Dedifferentiated amniotic fluid mesenchymal stem cell (primary cell): ENCODE results near the gene BMP7.

Experiments
- DNase-seq: peaks from one replicate; pipeline ENCODE4 v3.0.0-alpha.2; 2016; ENCODE audit errors: extremely low spot score

Gene BMP7

DNA sequence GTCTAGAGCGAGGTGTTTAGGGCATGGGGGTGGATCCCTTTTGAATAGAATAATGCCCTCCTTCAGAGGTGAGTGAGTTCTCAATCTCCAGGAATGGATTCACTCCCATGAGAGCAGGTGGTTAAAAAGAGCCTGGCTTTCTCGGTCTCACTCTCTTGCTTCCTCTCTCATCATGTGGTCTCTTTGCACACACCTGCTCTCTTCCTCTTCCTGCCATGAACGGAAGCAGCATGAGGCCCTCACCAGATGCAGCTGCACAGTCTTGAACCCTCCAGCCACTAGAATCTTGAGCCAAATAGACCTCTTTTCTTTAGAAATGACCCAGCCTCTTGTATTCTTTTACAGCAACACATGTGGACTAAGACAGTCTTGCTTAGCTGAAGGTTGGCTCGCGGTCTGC, 119.3 kb downstream of the BMP7 start:
- DNase-seq = no peak

DNA sequence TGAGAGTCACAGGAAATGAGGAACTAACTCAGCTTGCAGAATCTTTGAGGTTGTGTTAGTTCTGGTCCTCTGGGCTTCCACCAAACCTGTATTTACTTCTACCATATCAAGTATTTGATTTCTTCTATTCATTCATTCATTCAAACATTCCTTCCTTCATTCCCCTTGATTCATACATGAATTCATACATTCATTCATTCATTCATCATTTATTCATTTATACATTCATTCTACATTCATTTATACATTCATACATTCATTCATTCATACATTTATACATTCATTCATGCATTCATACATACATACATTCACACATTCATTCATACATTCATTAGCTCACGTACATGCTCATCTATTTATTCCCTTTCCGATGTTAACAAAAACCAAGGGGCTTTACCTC, 120.3 kb downstream of the BMP7 start:
- DNase-seq = no peak

DNA sequence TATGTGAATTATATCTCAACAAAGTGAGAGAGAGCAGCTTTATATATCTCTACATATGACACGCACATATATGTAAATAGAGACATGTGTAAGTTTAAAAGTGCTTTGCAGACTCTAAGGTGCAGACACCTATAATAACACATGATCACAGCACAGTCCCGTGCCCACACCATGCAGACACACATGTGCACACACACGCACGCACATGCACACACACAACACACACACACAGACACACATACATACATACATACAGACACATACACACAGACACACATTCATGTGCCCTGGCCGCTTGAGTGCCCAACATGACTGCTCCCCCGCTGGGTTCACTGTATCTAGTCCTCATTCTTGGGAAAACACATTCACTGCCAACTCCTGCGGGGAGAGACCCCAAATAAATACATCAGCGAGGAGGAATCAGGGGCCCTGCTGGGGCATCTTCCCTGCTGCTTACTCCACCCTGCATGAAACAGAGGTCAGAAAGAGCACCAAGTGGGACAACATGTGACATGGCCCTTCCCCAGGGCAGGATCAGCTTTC, 121.3 kb downstream of the BMP7 start:
- DNase-seq = no peak

DNA sequence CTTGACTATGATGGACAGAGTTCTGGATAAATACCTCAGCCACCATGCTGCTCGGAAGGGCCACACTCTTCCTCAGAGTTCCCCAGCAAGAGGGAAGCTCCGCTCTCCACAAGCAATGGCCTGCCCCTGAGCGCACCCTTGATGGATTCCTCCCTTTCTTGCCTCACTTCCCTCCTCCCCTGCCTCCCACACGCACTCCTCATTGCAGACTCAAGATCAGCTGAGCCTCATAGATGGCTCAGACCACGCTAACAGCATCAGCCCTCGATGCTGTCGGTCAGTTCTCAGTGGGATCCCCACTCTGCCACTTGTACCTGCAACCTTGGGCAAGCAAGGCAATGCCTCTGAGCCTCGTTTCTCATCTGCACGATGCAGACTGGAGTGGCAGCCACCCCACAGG, 123.3 kb downstream of the BMP7 start:
- DNase-seq = no peak

DNA sequence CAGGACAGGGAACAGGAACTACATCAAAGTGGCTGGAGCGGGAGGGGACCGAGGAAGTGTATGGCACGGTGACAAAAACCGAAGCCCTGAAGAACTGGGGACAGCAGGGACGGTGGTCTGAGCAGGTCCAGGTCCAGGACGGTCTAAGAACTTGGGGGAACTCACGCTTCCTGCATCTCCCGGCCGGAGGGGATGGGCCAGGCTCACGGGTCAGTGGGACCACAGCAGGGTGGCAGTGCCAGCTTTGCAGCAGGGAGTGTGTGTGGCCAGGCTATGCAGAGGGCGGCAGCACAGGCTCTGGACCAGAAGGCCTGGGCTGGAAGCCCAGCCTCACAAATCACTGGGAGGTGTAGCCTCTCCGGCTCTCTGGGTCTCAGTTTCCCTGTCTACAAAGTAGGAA, 123.8 kb downstream of the BMP7 start:
- no peak for DNase-seq

DNA sequence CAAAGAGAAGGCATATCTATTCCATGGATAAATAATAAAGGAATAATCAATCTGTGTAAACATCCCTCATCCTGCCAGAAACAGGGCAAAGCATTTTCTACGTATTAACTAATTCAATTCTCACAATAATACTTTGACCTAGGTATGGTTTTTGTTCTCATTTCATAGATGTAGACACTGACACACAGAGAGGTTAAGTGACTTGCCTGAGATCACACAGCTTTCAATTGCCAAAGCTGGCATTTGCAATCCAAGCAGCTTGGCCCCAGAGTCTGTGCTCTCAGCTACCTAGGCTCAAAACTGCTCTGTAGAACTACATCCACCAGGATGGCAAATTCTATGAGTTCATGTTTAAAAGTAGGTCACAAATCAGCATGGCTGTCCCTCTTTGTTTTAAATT, 124.9 kb downstream of the BMP7 start:
- DNase-seq = no peak

DNA sequence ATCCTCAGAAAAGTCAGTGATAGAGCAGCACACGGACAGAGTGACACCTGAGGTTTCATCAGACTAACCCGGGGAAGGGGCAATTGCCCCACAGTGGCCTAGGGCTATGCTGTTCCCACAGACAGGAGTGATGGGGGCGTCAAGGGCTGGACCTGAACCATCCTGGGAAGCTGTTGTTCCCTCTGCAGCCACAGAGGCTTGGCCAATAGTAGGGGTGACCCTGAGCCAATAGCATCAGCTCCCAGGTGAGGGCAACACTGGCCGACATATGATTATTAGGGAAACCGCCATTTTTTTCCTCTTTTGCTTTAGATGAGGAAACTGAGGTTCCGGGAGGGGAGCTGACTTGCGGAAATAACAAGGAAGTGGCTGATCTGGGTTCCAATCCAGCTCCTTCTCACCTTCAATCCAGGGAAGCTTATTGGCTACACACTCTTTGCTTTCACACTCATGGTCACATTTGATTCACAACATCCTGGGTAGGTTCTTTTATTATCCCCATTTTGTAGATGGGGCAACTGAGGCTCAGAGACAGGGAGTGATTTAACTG, 126.0 kb downstream of the BMP7 start:
- no peak for DNase-seq

DNA sequence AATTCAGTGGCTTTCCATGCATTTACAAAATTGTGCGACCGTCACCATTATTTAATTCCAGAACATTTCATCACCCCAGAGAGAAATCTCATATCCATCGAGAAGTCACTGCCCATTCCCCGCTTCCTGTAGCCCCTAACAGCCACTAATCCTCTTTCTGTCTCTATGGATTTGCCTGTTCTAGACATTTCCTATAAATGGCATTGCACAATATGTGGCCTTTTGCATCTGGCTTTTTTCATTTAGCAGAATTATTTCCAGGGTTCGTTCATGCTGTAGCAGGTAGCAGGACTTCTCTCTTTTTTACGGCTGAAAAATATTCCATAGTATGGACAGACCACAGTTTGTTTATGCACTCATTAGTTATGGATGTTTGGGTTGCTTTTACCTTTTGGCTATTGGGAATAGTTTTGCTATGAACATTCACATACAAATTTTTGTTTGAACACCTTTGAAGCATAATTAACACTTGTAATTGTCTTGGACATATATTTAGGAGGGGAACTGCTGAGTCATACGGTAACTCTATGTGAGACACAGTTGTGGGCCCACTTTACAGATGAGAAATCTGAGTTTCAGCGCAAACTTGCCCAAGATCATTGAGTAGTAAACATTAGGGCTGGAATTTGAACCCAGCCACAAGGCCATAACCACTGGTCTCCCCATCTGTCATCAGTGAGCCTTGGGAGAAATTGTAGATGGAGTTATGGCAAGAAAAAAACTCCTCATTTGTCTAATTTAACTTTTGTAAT, 126.9 kb downstream of the BMP7 start:
- no peak for DNase-seq

DNA sequence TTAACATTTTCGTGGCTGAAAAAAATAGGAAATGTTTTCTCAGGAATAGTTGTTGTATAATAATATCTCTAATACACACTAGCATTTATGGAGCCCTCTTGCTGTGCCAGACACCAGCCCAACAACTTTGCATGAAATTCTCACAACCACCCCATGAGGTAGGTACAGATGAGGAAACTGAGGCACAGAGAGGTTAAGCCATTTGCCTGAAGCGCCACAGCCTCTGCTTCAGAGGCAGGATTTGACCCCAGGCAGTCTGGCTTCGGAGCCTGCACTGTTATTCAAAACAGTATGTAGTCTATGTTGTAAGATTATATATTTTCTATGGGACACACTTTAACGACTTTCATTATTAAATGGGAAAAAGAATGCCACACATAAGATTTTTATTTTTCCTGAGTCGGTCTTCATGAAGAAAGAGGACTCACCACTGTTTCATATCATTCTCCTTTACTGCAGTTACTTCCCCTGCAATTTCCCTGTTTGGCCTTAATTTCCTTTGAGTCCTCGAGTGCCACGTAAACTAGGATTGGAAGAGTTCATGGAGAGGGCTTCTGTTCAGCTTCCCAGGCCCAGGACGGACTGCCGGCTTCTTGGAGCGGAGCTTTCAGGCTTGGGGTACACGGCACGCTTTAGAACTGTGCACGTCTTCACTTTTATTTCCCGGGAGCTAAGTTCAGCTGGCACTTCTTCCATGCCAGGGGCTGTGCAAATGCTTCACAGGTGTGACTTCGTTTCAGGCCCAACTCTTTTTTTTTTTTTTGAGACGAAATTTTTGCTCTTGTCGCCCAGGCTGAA, 128.0 kb downstream of the BMP7 start:
- no peak for DNase-seq

DNA sequence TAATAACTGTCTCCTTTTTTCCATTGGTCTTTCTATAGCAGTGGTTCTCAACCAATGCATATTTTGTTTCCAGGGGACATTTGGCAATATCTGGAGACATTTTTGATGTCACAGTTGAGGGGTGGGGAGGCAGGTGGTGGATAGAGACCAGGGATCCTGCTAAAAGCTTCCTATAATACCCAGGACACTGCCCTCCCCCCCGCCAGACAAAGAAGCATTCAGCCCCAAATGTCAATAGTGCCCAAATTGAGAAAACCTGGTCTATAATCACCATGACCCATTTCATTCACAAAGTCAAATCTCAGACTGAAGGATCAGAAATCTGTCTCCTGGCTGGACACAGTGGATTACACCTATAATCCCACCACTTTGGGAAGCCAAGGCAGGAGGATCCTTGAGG, 128.8 kb downstream of the BMP7 start:
- no peak for DNase-seq

DNA sequence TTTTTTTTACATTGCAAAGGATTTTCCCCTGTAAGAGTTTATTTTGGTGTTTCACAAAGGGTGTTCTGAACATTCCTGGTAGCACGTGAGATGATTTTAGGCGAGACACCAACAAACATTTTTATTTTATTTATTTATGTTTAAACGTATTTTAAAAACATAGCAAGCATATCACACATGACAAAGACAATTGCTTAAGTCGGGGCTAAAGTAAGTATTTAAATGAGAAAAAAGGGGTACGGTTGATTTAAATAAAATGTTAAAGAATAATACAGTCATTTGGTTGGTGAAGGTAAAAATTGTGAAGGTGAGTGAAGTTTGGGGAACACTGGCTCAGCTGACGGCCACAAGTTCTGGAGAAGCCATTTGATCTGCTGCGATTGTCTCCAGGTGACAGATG, 129.7 kb downstream of the BMP7 start:
- DNase-seq = no peak

DNA sequence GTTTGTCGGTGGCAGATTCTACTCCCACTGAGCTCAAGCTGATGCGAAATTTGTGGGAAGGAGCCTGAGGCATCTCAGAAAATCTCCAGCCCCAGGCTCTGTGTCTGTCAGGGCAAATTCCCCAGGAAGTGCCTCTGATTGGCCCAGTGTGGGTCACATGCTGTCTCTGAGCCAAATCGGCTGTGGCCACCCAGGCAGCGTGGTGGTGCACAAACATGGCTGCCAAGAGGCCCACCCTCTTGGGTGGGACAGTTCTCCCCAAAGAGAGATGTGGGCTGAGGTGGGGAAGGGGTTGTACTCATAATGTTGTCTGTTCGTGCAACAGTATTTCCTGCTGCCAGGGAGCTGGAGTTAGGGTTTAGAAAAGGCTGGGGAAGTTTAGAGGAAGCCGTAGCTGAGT, 130.6 kb downstream of the BMP7 start:
- no peak for DNase-seq

DNA sequence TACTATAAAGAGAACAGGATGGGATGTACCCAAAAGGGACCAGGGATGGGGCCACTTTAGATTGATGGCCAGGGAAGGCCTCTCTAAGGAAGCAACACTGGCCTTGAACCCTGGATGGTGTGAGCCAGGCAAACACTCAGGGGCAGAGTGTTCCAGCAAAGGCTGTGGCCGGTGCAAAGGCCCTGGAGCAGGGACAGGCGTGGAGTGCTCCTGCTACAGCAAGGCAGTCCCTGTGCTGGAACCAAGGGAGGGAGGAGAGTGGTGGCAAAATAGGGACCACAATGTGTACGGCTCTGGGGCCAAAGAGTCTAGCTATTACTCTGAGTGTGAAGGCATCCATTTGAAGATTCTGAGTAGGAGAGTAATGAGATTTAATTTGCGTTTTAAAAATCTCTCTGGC, 131.6 kb downstream of the BMP7 start:
- no peak for DNase-seq

DNA sequence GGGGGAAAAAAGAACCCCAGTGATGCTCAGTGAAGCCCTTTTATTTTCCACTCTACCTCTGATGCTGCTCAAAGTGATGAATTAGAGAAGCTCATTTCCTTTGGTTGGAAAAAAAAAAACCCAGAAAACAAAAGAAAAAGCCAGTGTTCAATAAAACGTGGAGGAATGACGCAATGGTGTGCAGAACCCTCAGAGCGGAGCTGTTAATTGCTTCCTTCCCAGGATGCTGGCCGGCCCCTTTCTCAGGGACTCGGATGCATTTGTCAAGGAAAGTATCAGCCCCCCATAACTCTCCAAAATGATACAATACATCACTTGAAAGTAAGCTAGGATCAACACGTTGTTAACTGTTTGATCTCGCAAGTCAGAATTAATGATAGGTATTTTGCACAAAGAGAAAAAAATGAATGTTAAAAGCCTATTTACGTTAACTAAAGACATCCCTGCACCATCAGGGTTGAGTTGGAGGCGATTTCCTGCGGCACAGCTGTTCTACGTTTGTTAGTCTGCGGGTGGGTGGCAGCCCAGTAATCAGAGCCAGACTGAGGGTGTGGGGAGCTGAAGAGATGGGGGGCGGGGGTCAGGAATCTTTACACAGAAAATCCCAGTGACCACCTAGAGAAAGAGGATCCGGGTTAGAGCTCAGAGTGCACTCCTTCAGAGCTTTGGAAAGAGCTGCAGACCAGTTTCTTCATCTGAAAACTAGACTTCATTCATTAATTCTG, 132.4 kb downstream of the BMP7 start:
- DNase-seq = no peak

DNA sequence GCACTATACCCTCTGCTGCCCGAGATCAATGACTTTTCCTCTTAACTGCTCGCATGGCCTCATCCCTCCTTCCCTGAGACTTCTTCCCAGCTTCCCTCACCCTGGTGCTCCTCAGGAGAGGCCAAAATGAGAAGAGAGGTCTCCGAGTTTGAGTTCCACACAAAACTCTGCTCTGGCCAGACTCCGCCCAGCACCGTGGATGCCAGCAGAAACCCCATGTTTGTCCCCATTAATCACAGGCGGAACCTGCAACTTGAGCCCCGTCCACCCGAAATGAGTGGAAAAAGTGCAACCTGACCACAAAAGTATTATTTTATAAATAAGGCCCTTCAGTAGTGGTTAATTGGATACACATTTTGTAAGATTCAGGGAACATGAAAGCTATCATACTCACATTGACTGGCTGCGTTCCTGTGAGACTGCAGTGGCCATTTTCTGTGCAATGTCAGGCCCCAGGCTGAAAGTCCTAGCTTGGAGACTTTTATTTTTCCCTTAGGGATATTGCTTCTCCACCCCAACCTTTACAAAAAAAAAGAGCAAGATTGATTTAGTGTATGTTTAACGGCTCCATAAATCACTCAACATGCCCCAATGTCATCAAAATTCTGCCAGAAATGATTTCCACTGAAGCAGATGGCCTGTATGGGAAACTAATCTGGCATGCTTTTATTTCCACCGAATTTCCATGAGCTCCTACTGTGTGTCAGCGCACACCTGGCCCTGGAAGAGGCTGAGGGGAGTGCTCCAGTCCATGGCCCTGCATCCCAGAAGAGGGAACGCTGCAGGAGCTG, 134.6 kb downstream of the BMP7 start:
- DNase-seq = no peak

DNA sequence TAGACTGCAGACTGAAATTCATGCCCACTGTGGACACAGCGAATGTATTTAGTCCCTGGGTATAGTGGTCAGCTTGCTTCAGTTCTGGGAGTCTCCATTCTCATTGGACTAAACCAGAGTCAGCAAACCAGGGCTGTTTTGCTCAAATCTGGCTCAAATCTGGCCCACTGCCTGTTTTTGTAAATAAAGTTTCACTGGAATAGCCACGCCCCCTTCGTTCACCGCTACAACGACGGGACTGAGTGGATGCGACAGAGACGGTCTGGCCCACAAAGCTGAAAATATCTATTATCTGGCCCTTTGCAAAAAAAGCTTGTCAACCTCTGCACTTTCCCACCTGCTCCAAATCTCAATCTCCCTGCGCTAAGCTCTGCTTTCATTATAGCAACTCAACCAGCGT, 135.4 kb downstream of the BMP7 start:
- DNase-seq = no peak

DNA sequence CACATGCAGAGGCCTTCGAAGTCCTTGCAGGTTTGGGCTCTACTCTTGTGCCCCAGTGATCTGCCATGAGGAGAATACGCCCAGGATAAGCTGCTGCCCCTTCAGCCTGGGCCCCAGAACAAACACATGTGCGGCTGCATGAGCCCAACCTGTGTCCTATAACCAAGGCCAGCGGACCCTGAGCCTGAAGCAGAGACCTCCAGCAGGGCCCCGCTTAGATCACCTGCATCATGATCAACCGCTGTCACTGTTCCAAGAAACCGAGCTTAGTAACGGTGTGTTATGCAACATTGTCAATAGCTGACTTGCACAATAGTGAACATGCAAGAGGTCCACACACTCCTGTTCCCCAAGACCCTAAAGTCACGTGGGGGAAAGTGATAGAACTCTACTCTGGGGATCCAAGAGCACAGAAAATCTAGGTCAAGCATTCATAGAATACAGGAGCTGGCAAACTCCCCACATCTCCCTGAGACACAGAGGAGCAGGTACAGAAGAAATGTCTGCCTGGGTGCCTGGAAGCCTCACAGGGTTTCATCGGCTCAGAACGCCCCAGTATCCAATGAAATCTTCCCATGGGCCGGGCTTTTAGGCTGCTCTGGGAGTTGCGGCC, 136.2 kb downstream of the BMP7 start:
- DNase-seq = no peak

DNA sequence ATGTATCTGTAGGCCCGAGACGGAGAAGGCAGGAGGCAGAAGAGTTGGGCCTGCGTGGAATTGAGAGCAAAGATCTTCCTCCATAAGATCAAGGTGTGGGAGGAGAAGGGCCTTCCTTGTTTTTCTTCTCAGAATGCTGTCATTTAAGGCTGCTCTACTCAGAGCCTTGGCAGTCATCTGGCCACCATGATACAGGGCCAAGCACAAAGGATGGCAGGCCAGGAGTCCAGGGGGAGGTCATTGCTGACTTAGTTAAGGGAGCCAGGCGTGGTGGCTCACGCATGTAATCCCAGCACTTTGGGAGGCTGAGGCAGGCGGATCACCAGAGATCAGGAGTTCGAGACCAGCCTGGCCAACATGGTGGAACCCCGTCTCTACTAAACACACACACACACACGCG, 137.1 kb downstream of the BMP7 start:
- no peak for DNase-seq

DNA sequence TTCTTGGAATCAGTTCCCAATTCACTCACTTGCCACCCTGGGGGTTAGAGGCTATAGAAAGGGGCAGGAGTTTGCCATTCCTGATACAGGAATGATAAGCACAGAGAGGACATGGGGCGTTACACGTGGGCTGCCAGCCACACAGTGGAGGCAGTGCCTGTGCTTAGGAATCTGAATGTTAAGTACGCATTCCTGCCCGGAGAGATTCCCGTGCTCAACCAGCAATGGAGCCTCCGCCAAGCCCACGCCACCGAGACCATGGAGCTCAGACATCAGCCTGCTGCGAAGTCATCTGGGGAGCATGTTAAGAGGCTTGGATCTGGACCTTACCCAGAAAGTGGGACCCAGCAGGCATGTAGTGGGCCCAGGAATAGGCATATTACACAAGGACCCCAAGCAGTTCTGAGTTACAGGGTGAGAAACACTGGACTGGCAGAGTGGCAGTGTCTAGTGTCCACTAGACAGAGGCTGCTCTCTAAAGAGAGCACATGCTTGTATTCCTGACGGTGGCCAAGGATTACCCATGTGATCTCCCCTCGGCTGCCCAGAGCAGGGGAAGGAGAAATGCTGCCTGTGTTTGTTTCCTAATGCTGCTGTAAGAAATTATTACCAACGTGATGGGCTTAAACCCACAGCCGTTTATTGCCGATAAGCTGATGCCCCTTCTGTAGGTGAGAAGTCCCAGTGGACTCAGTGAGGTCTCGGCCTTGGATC, 138.2 kb downstream of the BMP7 start:
- no peak for DNase-seq

DNA sequence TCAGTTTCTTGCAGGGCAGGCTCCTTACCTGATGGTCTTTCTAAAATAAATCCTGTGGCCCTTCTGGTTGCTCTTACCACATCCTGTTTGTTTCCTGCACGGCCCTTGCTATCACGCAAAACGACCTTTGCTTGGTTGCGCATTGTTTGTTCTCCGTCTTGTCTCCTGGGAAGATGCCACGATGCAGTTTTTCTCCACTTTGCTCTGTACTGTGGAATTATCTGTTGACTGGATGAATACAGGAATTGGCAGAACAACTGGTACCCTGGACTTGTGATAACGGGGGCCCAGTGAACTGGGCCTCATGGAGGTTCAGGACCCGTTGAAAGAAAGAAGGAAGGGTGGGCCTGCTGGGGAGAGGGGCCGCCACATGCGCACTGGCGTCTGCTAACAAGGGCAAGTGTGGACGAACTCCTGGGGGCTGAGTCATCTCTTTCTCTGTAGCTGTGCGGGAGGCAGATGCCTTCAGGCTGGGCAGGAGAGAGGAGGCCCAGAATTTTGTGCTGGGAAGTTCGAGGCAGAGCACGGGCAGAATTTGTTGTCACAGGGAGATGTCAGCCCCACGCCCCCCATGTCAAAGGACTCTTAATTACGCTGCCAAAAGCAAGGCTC, 139.9 kb downstream of the BMP7 start:
- DNase-seq = no peak
